Sigmoid colon (tissue), 3 donors: ENCODE measurements around the gene FUT8.

Experiments
- CTCF ChIP-seq, 4 experiments: fragments of 450-650 bp in 3 of 4; fragments of 200-600 bp in 1 of 4; IDR thresholded peaks; one replicate each; pipeline ENCODE4 v1.5.1; 2016 to 2019; ENCODE audit warnings: antibody characterized with exemption in 4 of 4, mild to moderate bottlenecking in 3 of 4, moderate library complexity in 2 of 4
- POLR2A ChIP-seq, 2 donors: fragments of 450-650 bp; IDR thresholded peaks; one replicate each; pipeline ENCODE4 v1.6.1; 2016; ENCODE audit warnings: antibody characterized with exemption in 2 of 2, mild to moderate bottlenecking in 2 of 2, moderate library complexity in 2 of 2

- TF ChIP-seq CTCF (IDR thresholded peaks at IDR 0.05) (no peak), POLR2A (IDR thresholded peaks at IDR 0.05) (no peak)
Observed at GRCh38 chr14:65575389-65575788, 162.9 kb downstream of the FUT8 start.
